NCI-H526 treated with DMSO at 0.1 percent for 48 hours (cell line): ENCODE results near the gene CPXM2.

Source experiments
- DNase-seq: peaks from one replicate; lab custom pipeline; 2025; lab: John Stamatoyannopoulos, UW

The CPXM2 gene

GRCh38 chr10:123870260-123870659 lies 21.3 kb downstream of the CPXM2 start:
- DNase-seq: no peak

- no peak for DNase-seq
Measured at GRCh38 chr10:123869020-123869414, 22.6 kb downstream of the CPXM2 start.

GRCh38 chr10:123868038-123869019 lies 23.3 kb downstream of the CPXM2 start:
- DNase-seq: no peak

GRCh38 chr10:123865880-123866279 lies 25.7 kb downstream of the CPXM2 start:
- DNase-seq: no peak

GRCh38 chr10:123865350-123865749 lies 26.3 kb downstream of the CPXM2 start:
- DNase-seq: no peak

DNA sequence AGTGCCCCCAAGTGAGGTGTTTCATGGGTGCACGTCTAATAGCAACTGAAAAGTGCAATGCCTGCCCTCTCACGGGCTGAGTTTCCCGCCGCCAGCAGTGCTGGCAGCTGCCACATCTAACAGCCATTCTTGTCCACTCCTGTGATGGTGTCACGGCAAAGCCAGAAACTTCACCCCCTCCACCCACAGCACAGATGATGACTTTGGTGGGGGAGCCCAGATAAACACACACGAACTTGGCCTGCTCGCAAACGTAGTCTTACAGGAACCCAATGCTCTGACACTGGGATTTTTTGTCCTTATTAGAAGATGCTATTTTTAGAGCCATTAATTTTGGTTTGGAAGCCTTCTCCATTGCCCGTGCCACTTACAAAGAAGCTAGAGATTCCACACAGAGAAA lies 26.7 kb downstream of the CPXM2 start:
- DNase-seq: no peak

DNA sequence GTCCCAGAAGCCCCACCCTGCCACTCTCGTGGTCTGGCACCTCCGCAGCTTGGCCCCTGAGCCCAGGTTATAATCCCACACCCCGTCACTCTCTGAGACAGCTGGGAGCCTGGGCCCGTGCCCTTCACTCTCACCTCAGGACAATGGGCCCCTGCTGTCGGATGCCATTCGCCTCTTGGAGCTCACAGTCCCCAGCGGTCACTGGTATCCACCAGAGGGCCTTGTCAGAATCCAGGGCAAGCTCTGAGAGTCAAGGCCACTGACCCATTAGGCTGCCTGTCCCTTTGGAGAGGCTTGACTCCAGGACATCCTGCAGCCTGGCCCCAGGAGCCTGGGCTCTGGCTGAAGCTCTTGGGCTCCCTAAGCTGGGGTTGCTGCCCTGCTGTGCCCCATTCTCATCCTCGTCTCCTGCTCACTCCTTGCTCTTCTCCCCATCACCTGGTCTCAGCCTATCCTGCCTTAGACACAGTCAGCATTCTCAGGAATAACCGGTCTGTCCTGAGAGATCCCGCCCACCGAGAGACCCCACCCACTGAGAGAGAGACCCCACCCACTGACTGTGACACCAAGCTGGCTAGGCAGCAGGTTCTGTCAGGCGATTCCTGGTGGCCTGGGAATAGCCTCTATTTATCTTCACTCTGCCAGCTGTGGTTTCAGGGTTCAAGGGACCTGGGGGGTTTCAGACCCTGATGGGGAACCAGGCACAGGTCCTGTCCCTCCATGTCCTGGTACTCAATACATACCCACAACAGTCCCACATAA lies 27.7 kb downstream of the CPXM2 start:
- no peak for DNase-seq

- no peak for DNase-seq
Measured at GRCh38 chr10:123863183-123863575, 28.4 kb downstream of the CPXM2 start.

- DNase-seq: no peak
Measured at GRCh38 chr10:123862421-123863182, 29.0 kb downstream of the CPXM2 start.

GRCh38 chr10:123860856-123861255 lies 30.8 kb downstream of the CPXM2 start:
- DNase-seq: no peak

DNA sequence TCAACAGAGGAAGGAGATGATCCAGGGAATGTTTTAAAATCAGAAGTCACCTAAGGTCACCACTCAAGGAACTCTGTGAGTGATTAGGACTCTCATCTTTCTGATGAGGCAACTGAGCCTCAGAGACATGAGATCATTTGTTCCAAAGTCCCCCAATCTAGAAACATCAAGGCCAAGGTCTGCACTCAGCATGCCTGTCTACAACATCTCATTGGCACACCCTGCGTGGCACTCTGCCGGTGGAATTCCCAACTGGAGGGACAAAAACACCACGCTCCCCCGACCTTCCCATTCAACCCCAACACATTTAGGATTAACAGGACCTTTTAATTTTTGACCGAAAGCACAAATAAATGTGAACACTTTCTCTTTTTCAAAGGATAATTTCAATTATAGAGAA lies 31.4 kb downstream of the CPXM2 start:
- no peak for DNase-seq

DNA sequence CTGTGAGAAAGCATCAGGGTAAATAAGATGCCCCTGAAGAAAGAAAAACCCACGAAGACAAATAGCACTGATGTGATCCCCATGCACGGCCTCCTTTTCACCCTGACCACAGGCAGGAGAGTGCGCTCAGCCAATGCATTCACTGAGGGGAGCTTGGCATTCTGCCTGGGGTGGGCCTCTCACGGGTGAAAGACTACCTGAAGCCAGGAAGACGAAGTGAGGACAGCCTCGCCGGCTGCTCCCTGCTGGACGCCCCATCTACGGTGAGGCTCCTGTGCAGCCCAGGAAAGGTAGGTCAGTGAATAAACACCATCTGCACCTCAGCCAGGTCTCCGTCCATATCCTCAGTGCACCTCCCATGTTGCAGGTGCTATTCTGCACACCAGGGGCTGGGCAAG lies 32.0 kb downstream of the CPXM2 start:
- DNase-seq: no peak

GRCh38 chr10:123858907-123859652 lies 32.5 kb downstream of the CPXM2 start:
- DNase-seq: no peak

DNA sequence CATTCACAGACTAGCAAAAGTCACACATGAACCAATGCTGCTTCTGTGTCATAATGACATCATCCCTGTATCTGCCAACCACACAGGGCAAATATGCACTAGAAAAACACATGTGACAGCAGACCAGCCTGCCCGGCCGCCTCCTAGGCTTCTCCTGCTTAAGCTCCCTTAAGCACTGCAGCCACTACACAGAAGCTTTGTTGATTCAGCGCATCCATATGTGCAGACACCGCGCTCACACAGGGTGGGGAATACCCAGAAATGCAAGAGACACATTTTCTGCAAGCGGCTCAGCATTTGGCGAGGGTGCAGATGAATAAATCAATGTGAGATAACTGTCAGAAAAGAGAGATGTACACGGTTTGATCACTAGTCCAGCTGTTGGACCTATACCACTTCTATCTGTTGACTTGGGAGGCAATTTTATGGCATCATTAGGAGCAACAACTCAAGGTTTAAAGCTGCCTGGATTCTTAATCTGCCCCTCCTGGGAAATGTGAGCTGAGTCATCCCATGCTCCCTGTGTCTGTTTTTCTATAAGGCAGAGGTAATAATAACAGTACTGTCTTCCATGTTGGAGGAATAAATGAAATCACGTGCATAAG lies 33.4 kb downstream of the CPXM2 start:
- DNase-seq: no peak

GRCh38 chr10:123857616-123858015 lies 34.0 kb downstream of the CPXM2 start:
- no peak for DNase-seq

DNA sequence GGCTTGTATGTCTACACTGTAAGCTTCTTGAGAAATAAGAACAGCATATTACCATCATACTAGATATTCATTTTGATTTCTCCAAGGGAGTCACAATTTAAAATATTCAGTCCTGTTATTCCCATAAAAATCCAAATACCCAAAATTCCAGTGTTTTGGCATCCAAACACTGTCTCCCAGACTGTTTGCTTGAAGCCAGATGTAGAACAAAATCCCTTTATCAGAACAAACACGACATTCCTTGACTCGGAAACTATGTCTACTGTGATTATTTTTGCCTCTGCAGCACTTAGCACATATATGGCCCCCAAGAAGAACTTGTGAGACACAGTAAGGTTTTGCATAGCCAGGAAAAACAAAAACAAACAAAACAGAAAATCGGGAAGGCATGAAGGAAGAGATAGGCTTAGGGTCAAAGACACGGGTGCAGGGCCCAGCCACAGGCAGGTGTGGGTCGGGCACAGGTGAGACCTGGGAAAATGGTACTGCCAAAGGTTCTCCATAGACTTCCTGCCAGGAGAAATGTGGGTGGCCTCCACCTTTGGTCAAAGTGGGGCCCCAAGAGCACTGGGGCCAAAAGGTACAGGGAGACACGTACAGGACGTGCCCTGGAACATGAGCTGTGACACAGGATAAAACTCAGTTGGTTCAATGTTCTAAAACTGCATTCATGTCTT lies 36.5 kb downstream of the CPXM2 start:
- no peak for DNase-seq

GRCh38 chr10:123854498-123854897 lies 37.1 kb downstream of the CPXM2 start:
- no peak for DNase-seq

DNA sequence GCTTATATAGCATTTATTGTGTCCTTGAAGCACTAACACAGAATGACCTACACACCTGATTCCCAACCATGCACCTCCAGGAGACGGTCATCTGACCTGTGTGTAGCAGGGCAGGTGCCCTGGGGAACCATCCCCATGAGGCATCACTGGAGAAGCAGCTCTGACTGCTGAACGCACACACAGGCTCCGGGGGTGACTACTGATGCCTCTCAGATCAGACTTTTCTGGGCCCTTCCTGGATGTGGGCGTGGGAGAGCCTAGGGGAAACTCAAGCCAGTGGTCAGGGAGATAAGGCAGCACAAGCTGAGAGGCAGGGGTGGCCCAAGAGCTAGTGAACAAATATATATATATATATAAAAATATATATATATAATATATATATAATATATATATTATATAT lies 37.6 kb downstream of the CPXM2 start:
- no peak for DNase-seq

DNA sequence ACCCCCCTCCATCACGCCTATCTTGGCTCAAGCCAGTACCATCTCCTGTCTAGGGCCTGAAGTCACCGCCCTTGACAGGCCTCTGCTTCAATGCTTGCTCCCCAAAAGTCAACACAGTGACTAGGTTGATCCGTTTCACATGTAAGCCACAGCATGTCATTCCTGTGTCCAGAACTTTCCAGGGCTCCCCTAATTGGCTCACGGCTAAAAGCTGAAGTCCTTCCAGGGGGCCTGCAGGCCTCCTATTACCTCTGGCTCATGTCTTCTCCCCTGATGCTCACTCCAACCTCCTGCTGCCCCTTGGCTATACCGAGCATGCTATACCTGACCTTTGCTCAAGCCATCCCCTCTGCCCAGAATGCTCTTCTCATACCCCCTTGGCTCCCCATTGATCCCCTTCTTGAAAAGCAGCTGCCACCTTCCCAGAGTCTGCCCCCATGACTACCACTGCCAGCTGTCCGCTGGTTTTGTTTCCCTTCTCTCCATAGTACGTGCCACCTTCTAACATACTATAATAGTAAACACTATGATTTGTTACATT lies 39.1 kb downstream of the CPXM2 start:
- no peak for DNase-seq
